GM21515 (cell line): ENCODE results near the gene PLEKHM2.

Source experiments
- ATAC-seq: cut with Tn5 transposase; IDR thresholded peaks from one replicate; pipeline ENCODE4 v1.9.1; 2021; ENCODE audit not compliant: unreplicated experiment

Gene PLEKHM2

GRCh38 chr1:15674386-15675159 lies 9.5 kb upstream of the PLEKHM2 start:
- no peak for ATAC-seq

GRCh38 chr1:15676010-15676409 lies 8.1 kb upstream of the PLEKHM2 start:
- no peak for ATAC-seq

- no peak for ATAC-seq
Measured at GRCh38 chr1:15676688-15677661, 7.1 kb upstream of the PLEKHM2 start.

- no peak for ATAC-seq
Measured at GRCh38 chr1:15678578-15678977, 5.5 kb upstream of the PLEKHM2 start.

GRCh38 chr1:15680131-15680530 lies 4.0 kb upstream of the PLEKHM2 start:
- no peak for ATAC-seq

GRCh38 chr1:15680561-15681348 lies 3.4 kb upstream of the PLEKHM2 start:
- ATAC-seq: no peak

GRCh38 chr1:15681349-15682292 lies 2.5 kb upstream of the PLEKHM2 start:
- no peak for ATAC-seq

GRCh38 chr1:15682936-15683341 lies 1.2 kb upstream of the PLEKHM2 start:
- no peak for ATAC-seq

- ATAC-seq: no peak
Measured at GRCh38 chr1:15683345-15684039, 628 bp upstream of the PLEKHM2 start.

GRCh38 chr1:15684468-15685291 lies 560 bp downstream of the PLEKHM2 start:
- ATAC-seq: no peak

- ATAC-seq: no peak
Measured at GRCh38 chr1:15685820-15686219, 1.7 kb downstream of the PLEKHM2 start.

GRCh38 chr1:15687446-15687845 lies 3.3 kb downstream of the PLEKHM2 start:
- no peak for ATAC-seq

GRCh38 chr1:15690317-15690716 lies 6.2 kb downstream of the PLEKHM2 start:
- no peak for ATAC-seq

- no peak for ATAC-seq
Measured at GRCh38 chr1:15691434-15692032, 7.4 kb downstream of the PLEKHM2 start.

GRCh38 chr1:15692121-15692682 lies 8.1 kb downstream of the PLEKHM2 start:
- ATAC-seq: no peak

- no peak for ATAC-seq
Measured at GRCh38 chr1:15693371-15693770, 9.3 kb downstream of the PLEKHM2 start.

- peak; percentile 93 for ATAC-seq
Measured at GRCh38 chr1:15696956-15697521, 12.9 kb downstream of the PLEKHM2 start.
